Measurements from ENCODE around the gene NCKAP5L.

Gene NCKAP5L

DNA sequence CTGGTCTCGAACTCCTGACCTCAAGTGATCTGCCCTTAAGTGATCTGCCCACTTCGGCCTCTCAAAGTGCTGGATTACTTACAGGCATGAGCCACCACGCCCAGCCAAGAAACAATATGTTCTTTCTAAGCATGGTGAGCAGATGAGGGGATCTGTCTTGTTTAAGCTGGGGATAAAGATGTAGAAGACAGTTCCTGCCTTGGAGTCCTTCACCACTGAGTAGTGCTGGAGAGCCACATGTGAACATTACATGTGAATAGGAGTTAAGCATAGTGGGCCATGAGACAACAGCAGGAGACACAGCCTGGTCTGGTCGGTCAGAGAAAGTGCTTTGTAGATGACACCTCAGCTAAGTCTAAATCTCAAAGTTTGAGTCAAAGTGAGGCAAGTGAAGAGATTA is 60.9 kb downstream of the NCKAP5L start:
- DNase-seq (ENCODE audit: low spot score in 2 of 2) (no peak), ATAC-seq (replicated peaks; ENCODE audit: extremely low read depth, poor library complexity, severe bottlenecking) (no peak)
- Mint-ChIP-seq H3K9me3 (no peaks in the 10 kb centered on the region), H3K4me1 (peaks cover 38% of the 10 kb centered on the region), H3K27me3 (no peaks in the 10 kb centered on the region), H3K27ac (ENCODE audit: low read depth) (peak overlapping the region; percentile 77), H3K36me3 (ENCODE audit: insufficient read depth) (peaks cover 44% of the 10 kb centered on the region), H3K4me3 (no peak overlapping the region)

DNA sequence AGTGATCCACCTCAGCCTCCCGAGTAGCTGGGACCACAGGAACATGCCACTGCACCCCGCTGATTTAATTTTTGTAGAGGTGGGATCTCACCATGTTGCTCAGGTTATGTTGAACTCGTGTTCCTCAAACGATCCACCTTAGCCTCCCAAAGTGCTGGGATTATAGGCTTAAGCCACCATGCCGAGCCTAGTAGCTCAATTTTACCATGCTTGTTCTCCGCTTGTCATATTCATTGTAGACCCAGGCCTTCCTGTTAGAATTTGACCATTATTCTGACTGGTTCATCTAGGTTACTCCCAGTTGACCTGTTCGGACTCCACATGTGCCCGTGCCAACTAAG is 62.1 kb downstream of the NCKAP5L start:
- DNase-seq (ENCODE audit: low spot score in 2 of 2) = no peak
- no peak overlapping the region for H3K4me3 Mint-ChIP-seq
- no peak overlapping the region for H3K27ac Mint-ChIP-seq (ENCODE audit: low read depth)
- no peak for ATAC-seq (replicated peaks; ENCODE audit: extremely low read depth, poor library complexity, severe bottlenecking)
- H3K4me1 Mint-ChIP-seq = peaks cover 46% of the 10 kb centered on the region
- H3K36me3 Mint-ChIP-seq (ENCODE audit: insufficient read depth) = peaks cover 55% of the 10 kb centered on the region
- H3K9me3 Mint-ChIP-seq = no peaks in the 10 kb centered on the region
- no peaks in the 10 kb centered on the region for H3K27me3 Mint-ChIP-seq

DNA sequence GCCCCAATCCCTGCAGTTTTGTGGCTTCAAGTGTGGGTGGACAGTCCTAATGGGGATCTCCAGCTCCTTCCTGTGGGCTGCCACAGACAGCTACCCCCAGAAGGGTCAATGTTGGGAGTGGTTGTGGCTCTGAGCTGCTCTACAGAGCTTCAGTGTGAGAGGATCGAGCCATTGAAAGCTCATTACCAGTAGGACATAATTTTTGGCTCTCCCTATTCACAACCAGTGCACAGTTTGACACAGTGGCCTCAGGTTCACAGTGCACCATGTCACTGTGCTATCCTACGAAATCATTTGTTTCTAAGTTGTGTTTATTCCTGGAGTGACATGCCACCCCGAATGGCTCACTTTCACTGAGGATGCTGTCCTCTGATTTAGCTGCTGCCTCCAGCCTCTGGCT is 64.1 kb downstream of the NCKAP5L start:
- DNase-seq (ENCODE audit: low spot score in 2 of 2) = no peak
- ATAC-seq (replicated peaks; ENCODE audit: extremely low read depth, poor library complexity, severe bottlenecking) = no peak
- H3K9me3 Mint-ChIP-seq = no peaks in the 10 kb centered on the region
- no peaks in the 10 kb centered on the region for H3K27me3 Mint-ChIP-seq
- H3K36me3 Mint-ChIP-seq (ENCODE audit: insufficient read depth) = peaks cover 75% of the 10 kb centered on the region
- peaks cover 46% of the 10 kb centered on the region for H3K4me1 Mint-ChIP-seq
- H3K4me3 Mint-ChIP-seq = no peak overlapping the region
- H3K27ac Mint-ChIP-seq (ENCODE audit: low read depth) = peak overlapping the region; percentile 54

DNA sequence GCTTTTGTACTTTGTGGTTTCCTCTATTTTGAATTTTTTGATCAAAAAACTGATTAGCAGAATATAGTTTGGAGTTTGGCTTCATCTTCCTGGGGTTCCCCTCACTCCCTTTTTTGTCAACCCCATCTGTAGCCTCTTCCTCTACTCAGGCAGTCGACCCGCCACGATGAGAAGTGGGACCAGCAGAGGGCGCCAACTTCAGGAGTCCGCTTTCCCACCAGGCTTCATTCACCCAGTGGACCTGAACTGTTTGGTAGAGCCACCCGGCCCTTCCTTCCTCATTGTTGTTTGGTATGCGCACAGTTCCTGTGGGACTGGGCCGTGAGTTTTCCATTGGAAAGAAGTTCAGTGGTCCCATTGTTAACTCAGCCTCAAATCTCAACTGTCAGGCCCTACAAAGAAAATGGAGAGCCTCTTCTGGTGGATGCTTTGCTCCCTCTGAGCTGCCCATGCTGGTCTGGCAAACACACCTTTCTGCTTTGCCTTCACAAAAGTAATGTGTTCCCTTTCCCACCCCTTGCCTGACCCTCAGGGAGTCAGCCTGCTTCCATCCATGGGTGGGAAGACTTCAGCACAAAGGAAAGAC is 65.1 kb downstream of the NCKAP5L start:
- Mint-ChIP-seq H3K9me3 (no peaks in the 10 kb centered on the region), H3K27ac (ENCODE audit: low read depth) (peak overlapping the region; percentile 54), H3K27me3 (no peaks in the 10 kb centered on the region), H3K4me1 (peaks cover 55% of the 10 kb centered on the region), H3K4me3 (no peak overlapping the region), H3K36me3 (ENCODE audit: insufficient read depth) (peaks cover 85% of the 10 kb centered on the region)
- peak; percentile 58 to 75 for DNase-seq (ENCODE audit: low spot score in 2 of 2)
- ATAC-seq (replicated peaks; ENCODE audit: extremely low read depth, poor library complexity, severe bottlenecking) = peak; percentile 70

DNA sequence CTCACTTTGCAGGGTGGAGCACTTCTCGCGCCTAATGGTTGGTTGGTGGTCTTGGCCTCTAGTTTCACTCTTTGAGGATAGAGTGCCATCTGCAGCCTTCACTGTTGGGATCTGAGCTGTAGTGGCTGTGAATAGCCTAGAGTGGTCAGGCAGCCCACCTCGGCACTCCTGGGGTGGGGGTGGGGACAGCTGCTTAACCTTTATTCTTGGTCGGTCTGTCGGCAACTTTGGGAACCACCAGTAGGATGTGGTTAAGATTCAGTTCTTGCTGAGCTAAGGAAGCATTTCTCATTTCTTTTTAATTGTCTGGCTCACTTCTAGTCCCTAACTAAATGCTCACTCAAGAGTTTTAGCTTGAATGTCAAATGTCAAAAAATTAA is 65.8 kb downstream of the NCKAP5L start:
- peaks cover 89% of the 10 kb centered on the region for H3K36me3 Mint-ChIP-seq (ENCODE audit: insufficient read depth)
- no peaks in the 10 kb centered on the region for H3K9me3 Mint-ChIP-seq
- no peaks in the 10 kb centered on the region for H3K27me3 Mint-ChIP-seq
- H3K4me3 Mint-ChIP-seq = no peak overlapping the region
- DNase-seq (ENCODE audit: low spot score in 2 of 2) (no peak), ATAC-seq (replicated peaks; ENCODE audit: extremely low read depth, poor library complexity, severe bottlenecking) (peak; percentile 66)
- peaks cover 55% of the 10 kb centered on the region for H3K4me1 Mint-ChIP-seq
- H3K27ac Mint-ChIP-seq (ENCODE audit: low read depth) = peak overlapping the region; percentile 54

DNA sequence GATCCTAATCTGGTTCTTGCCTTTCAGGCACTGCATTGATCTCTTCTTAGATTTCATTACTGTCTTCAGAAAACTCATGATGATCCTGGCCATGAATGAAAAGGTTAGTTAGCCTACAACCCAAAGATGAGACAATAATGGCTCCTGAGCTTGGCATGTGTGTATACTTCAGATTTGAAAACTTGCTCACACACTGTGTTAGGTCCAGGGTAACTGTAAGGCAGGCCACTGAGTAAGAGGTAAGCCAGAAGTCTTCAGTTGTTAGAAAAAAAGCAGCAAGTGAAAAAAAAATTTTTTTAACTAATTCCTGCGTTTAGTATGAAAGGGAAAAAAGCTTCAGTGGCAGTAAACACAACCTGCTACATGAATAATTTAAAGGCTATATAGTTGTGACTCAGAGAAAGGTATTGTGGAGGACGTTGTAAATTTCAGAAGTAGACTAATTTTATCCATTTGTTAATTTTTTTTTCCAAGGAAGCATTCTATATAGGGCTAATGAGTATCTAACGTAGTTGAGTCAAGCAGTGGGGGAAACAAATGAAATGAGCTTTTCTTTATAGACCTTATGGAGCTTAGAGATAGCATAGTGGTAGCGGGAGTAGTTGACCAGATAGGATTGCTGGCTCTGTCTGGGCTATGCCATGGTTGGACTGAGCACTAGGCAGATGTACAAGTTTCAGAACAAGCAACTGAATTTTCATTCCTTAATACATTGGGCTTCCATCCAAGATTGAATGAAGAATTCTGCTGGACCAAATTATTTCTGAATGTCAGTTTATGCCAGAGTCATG is 66.3 kb downstream of the NCKAP5L start:
- DNase-seq (ENCODE audit: low spot score in 2 of 2) (no peak), ATAC-seq (replicated peaks; ENCODE audit: extremely low read depth, poor library complexity, severe bottlenecking) (no peak)
- Mint-ChIP-seq H3K27ac (ENCODE audit: low read depth) (peak overlapping the region; percentile 41), H3K4me1 (peaks cover 55% of the 10 kb centered on the region), H3K27me3 (no peaks in the 10 kb centered on the region), H3K9me3 (no peaks in the 10 kb centered on the region), H3K36me3 (ENCODE audit: insufficient read depth) (peaks cover 93% of the 10 kb centered on the region), H3K4me3 (no peak overlapping the region)

DNA sequence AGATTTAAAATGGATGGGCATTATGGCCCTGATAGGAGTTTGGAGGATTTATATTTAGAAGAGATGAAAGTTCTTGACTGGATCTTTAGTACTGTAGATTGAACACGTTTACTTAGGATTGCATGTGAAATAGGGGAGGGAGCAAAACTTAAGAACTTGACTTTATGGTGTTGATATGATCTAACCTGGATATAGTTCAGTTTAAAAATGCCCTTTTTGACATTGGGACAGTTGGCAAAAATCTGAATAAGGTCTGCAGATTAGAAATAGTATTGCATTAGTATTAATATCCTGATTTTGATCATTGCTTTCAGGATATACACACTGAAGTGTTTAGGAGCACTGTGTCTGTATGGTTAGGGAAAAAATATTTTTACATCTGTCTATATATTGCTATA is 77.2 kb downstream of the NCKAP5L start:
- ATAC-seq (replicated peaks; ENCODE audit: extremely low read depth, poor library complexity, severe bottlenecking) (no peak), DNase-seq (ENCODE audit: low spot score in 2 of 2) (no peak)
- H3K27me3 Mint-ChIP-seq = no peaks in the 10 kb centered on the region
- H3K36me3 Mint-ChIP-seq (ENCODE audit: insufficient read depth) = peaks cover 60% of the 10 kb centered on the region
- no peaks in the 10 kb centered on the region for H3K9me3 Mint-ChIP-seq
- peak overlapping the region; percentile 45 for H3K27ac Mint-ChIP-seq (ENCODE audit: low read depth)
- H3K4me3 Mint-ChIP-seq = peak overlapping the region; percentile 63
- peaks cover 44% of the 10 kb centered on the region for H3K4me1 Mint-ChIP-seq

DNA sequence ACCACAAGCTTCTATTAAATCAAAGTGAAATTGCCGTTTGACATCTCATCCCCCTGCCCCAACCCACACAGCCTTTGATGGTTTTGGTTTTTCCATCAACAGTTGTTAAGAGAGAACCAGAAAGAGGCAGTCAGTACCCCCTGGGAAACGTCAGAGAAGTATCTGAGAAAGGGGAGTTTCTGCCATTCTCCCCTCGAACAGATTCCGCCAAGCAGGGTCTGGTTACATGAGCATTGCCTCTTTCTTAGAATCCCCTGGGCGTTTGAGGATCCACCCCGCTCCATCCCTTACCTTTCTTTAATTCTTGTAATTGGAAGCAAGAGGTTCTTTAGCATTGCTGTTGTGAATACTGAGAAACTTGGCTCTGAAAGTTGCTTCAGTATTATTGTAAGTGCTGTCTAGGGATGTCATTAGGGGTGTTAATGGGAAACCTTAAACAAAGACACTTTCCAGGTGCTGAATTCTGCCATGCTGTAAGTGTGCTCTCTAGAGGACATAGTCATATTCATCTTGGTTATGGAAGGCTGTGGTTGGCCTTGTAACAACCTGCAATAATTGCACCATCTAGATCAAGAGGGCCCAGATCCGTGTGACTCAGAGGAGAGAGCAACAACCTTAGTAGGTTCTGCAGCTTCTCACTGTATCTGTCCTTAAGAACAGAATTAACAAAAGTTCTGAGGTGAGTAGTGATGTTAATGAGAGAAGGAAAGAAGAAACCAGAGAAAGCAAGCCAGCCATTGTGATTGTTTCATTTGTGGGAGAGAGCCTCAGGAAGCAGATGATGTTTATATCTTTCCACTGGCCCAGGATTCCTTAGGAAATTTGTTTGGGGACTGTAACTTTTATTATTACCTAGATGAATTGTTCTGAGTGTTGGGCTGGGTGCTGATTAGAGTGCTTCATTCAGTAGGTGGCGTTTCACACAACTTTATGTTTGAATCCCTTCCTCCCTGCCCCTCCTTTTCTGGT is 77.9 kb downstream of the NCKAP5L start:
- Mint-ChIP-seq H3K36me3 (ENCODE audit: insufficient read depth) (peaks cover 57% of the 10 kb centered on the region), H3K27me3 (no peaks in the 10 kb centered on the region), H3K27ac (ENCODE audit: low read depth) (peak overlapping the region; percentile 45), H3K4me3 (peak overlapping the region; percentile 63), H3K4me1 (peaks cover 48% of the 10 kb centered on the region), H3K9me3 (no peaks in the 10 kb centered on the region)
- no peak for DNase-seq (ENCODE audit: low spot score in 2 of 2)
- peak; percentile 73 for ATAC-seq (replicated peaks; ENCODE audit: extremely low read depth, poor library complexity, severe bottlenecking)

DNA sequence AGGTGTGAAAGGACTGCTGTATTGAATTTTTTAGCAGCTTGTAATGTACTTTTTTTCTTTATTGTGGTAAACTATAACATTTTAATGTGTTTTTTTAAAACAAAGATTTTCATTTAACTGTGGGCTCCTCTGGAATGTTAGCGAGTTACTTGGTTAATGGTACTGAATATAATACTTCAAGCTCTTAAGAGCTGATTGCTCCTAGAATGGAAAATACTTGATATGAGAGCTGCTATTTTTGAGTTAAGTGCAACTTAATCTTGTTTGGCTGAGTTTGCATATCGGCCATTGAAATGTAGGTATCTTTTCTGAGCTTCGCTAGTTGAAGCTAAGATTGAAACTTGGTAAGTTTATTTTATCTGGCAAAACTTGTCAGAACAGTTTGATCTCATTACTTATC is 79.4 kb downstream of the NCKAP5L start:
- peak overlapping the region; percentile 63 for H3K4me3 Mint-ChIP-seq
- peaks cover 55% of the 10 kb centered on the region for H3K4me1 Mint-ChIP-seq

DNA sequence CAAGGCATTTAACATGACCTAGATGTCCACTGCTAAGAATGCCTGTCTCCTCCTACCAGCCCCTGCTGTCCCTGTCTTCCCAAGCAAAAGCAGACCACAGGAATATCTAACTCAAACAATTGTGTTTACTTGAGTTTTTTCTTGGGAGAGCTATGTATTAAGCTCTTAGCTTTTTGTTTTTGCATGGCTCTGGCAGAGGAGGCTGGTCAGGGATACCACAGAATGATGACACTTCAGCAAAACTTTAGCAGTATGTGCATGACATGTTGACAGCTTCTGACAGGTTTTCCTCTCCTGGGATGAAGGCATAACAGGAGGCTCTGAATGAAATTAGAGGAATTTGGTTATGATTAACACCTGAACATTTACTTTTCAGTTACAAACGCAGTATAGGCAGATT is 79.9 kb downstream of the NCKAP5L start:
- Mint-ChIP-seq H3K27me3 (no peaks in the 10 kb centered on the region), H3K36me3 (ENCODE audit: insufficient read depth) (peaks cover 43% of the 10 kb centered on the region), H3K9me3 (no peaks in the 10 kb centered on the region), H3K27ac (ENCODE audit: low read depth) (peak overlapping the region; percentile 45), H3K4me3 (peak overlapping the region; percentile 63), H3K4me1 (peaks cover 60% of the 10 kb centered on the region)
- ATAC-seq (replicated peaks; ENCODE audit: extremely low read depth, poor library complexity, severe bottlenecking) (no peak), DNase-seq (ENCODE audit: low spot score in 2 of 2) (no peak)

More for the DNA sequence above, 79.4 kb downstream of the NCKAP5L start:
- ATAC-seq (replicated peaks; ENCODE audit: extremely low read depth, poor library complexity, severe bottlenecking) (no peak), DNase-seq (ENCODE audit: low spot score in 2 of 2) (no peak)
- H3K36me3 Mint-ChIP-seq (ENCODE audit: insufficient read depth) = peaks cover 45% of the 10 kb centered on the region
- peak overlapping the region; percentile 45 for H3K27ac Mint-ChIP-seq (ENCODE audit: low read depth)
- H3K9me3 Mint-ChIP-seq = no peaks in the 10 kb centered on the region
- H3K27me3 Mint-ChIP-seq = no peaks in the 10 kb centered on the region

DNA sequence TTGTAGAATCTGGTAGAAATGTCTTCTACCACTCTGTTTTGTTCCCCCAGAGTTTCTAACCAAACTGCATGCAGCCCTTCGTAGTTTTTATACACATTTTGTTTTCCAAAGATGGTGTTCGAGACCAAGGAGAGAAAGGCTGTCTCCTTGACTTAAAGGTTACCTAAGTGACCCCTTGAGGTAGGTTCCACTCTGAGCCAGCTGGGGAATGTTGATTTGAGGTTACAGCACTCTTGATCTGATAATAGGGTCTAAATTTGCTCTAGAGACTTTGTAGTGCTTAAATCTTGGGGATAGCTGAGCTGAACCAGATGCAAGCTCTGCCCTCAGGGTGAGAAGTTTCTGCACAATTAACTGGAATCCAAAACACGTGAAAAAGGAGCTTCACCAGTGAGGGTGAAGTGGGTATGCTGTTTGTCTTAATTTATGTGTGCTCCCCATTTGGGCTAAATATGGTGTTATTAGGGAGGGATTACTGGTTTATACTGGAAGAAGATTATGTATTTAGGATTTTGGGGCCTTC is 83.8 kb downstream of the NCKAP5L start:
- ATAC-seq (replicated peaks; ENCODE audit: extremely low read depth, poor library complexity, severe bottlenecking) (no peak), DNase-seq (ENCODE audit: low spot score in 2 of 2) (no peak)
- no peaks in the 10 kb centered on the region for H3K9me3 Mint-ChIP-seq
- no peak overlapping the region for H3K27ac Mint-ChIP-seq (ENCODE audit: low read depth)
- peaks cover 39% of the 10 kb centered on the region for H3K36me3 Mint-ChIP-seq (ENCODE audit: insufficient read depth)
- H3K4me3 Mint-ChIP-seq = peak overlapping the region; percentile 18
- no peaks in the 10 kb centered on the region for H3K27me3 Mint-ChIP-seq
- peaks cover 56% of the 10 kb centered on the region for H3K4me1 Mint-ChIP-seq

DNA sequence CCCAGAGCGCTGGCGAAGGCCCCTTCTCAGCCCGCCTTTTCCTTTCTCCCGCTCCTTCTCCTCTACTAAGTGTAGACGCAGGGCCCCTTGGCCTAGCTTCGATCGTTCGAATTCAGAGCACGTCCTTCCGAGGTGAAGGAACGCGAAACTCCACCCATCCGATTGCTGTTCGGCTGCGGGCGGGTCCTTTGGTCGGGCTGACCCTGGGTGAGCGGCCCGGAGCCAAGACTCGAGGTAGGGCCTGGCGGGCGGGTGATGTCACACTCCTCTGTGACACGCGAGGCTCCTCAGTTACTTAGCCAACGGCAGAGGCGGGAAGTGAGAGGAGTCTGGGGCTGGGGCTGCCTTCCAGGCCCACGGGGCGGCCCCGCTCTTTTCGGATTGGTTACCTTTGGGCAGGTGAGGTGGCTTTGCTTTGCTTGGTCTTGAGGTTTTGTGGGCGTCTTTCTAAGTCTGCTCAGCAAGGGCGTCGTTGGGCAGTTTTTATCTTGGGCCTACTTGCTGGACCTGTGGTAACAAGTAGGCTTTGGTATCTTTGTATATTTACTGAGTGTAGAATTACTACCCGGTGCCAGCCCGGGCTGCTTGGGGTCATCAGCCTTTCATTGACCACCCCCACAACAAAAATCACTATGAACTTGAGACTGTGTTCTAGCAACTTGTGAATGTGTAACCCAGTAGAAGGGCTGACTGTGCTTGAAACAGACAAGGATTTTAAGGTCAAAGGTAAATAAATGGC is 86.2 kb downstream of the NCKAP5L start:
- Mint-ChIP-seq H3K27ac (ENCODE audit: low read depth) (peak overlapping the region; percentile 98), H3K4me1 (peaks cover 56% of the 10 kb centered on the region), H3K9me3 (no peaks in the 10 kb centered on the region), H3K27me3 (no peaks in the 10 kb centered on the region), H3K36me3 (ENCODE audit: insufficient read depth) (peaks cover 33% of the 10 kb centered on the region), H3K4me3 (peak overlapping the region; percentile 83)
- ATAC-seq (replicated peaks; ENCODE audit: extremely low read depth, poor library complexity, severe bottlenecking) (peak; percentile 73), DNase-seq (ENCODE audit: low spot score in 2 of 2) (peak; percentile 80 to 88)

All from central memory CD8-positive, alpha-beta T cell (primary cell).